A549 (cell line): ENCODE measurements around the gene MAP3K9.

ENCODE experiments used
- CBX8 ChIP-seq: fragments of 200-600 bp; sonication (generic); IDR thresholded peaks from 2 replicates; pipeline ENCODE4 v1.6.1; 2016
- CEBPB ChIP-seq, 2 experiments: fragments of >200 bp in 1 of 2; sonication (Bioruptor Twin) in 1 of 2; formaldehyde crosslinking in 1 of 2; IDR thresholded peaks; 2 replicates each; pipeline ENCODE4 v1.6.1; 2012 to 2016
- EHMT2 ChIP-seq: fragments of 200-600 bp; sonication (generic); IDR thresholded peaks from 2 replicates; pipeline ENCODE4 v1.6.1; 2016; ENCODE audit warnings: antibody characterized with exemption, low read depth, mild to moderate bottlenecking, moderate library complexity
- KDM1A ChIP-seq: fragments of 200-600 bp; sonication (generic); IDR thresholded peaks from 2 replicates; pipeline ENCODE4 v1.6.1; 2016; ENCODE audit warnings: low read depth, mild to moderate bottlenecking
- MYC ChIP-seq: IDR thresholded peaks from 2 replicates; pipeline ENCODE4 v1.6.1; 2012; ENCODE audit warnings: mild to moderate bottlenecking, inconsistent platforms, low read length, improper control_type of control experiment, borderline replicate concordance
- POLR2A ChIP-seq: IDR thresholded peaks from 2 replicates; pipeline ENCODE4 v1.6.1; 2012; ENCODE audit warnings: mild to moderate bottlenecking, low read length
- POLR2AphosphoS2 ChIP-seq: conservative IDR thresholded peaks from 2 replicates; pipeline ENCODE4 v1.6.1; 2012; ENCODE audit warnings: low read length, improper control_type of control experiment, inconsistent platforms
- RAD21 ChIP-seq, 2 experiments: fragments of >200 bp in 1 of 2; sonication (Bioruptor Twin) in 1 of 2; formaldehyde crosslinking in 1 of 2; IDR thresholded peaks in 1 of 2; conservative IDR thresholded peaks in 1 of 2; 2 replicates in 1 of 2; 3 replicates in 1 of 2; pipeline ENCODE4 v1.6.1; 2012 to 2018; ENCODE audit warnings: inconsistent platforms in 1 of 2
- TP53 ChIP-seq: fragments of 250-450 bp; sonication (Bioruptor Pico); IDR thresholded peaks from 2 replicates; pipeline ENCODE4 v1.5.0; 2021; ENCODE audit warnings: mild to moderate bottlenecking, moderate library complexity
- ZSCAN20 ChIP-seq: fragments of 250-450 bp; sonication (Bioruptor Pico); IDR thresholded peaks from 2 replicates; pipeline ENCODE4 v1.8.0; 2022; ENCODE audit warnings: mild to moderate bottlenecking, moderate library complexity
- TF ChIP-seq, protein P1 (sequence below): fragments of >200 bp; sonication (Bioruptor Twin); formaldehyde crosslinking; IDR thresholded peaks from 3 replicates; pipeline ENCODE4 v1.5.1; 2016
- TF ChIP-seq, protein P2 (sequence below): fragments of 250-450 bp; sonication (Bioruptor Pico); IDR thresholded peaks from 2 replicates; pipeline ENCODE4 v1.5.0; 2020; ENCODE audit warnings: low read depth, mild to moderate bottlenecking, moderate library complexity

DNA sequence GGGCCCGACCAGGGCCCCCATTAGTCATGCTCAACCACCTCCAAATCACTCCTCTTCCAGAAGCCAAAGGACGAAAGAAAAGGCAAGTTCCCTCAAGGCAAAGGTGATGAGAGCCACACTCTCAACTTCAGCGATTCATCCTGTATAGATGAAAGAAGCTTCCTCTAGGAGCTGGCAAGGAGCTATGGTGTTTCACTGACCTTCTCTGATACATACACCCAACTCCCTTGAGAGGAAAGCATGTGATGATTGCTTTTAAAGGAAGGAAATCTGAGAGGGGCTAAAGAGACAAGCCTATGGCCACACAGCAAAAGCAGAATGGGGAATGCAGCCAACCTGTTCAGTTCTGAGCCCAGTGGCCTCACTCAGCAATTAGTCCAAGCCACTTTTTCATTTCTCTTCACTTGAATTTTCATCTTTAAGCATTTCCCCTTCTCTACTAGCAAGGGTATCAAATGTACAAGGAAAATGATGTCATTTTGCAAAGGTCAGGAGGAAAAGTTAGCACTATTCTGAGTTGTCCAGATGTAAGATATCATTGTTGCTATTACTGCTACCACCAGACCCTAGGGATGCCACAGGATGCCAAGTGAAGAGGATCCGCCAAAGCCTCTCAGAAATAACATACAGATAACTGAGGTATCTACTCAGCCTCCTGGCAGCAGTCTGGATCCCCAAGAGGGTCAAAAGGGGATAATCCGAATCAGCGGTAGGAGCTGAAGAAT is 82.5 kb downstream of the MAP3K9 start:
- TF ChIP-seq, protein P1, sequence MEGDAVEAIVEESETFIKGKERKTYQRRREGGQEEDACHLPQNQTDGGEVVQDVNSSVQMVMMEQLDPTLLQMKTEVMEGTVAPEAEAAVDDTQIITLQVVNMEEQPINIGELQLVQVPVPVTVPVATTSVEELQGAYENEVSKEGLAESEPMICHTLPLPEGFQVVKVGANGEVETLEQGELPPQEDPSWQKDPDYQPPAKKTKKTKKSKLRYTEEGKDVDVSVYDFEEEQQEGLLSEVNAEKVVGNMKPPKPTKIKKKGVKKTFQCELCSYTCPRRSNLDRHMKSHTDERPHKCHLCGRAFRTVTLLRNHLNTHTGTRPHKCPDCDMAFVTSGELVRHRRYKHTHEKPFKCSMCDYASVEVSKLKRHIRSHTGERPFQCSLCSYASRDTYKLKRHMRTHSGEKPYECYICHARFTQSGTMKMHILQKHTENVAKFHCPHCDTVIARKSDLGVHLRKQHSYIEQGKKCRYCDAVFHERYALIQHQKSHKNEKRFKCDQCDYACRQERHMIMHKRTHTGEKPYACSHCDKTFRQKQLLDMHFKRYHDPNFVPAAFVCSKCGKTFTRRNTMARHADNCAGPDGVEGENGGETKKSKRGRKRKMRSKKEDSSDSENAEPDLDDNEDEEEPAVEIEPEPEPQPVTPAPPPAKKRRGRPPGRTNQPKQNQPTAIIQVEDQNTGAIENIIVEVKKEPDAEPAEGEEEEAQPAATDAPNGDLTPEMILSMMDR: no peak
- TF ChIP-seq POLR2A (no peak), RAD21 (conservative IDR thresholded peaks at IDR 0.05 in 1 of 2, IDR thresholded peaks at IDR 0.05 in 1 of 2) (no peak), EHMT2 (no peak), TP53 (CRISPR knock-in tag) (no peak), POLR2AphosphoS2 (no peak), ZSCAN20 (CRISPR knock-in tag) (no peak), CEBPB (IDR thresholded peaks at IDR 0.05) (no peak), KDM1A (no peak), MYC (no peak), CBX8 (no peak)
- TF ChIP-seq, protein P2, sequence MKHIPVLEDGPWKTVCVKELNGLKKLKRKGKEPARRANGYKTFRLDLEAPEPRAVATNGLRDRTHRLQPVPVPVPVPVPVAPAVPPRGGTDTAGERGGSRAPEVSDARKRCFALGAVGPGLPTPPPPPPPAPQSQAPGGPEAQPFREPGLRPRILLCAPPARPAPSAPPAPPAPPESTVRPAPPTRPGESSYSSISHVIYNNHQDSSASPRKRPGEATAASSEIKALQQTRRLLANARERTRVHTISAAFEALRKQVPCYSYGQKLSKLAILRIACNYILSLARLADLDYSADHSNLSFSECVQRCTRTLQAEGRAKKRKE (CRISPR knock-in tag): no peak
